Suprapubic skin (tissue), 4 donors: Measurements from ENCODE around the gene HIVEP3. TPM values are rescaled to one million over a fixed set of nuclear protein-coding genes. Genes with fewer than 3 reads are reported as not detected.
A peak's percentile ranks its signal among the peaks of the same experiment; 100 is the strongest.

ENCODE experiments used
- DNase-seq, 2 donors: peaks; one replicate each; pipeline ENCODE4 v3.0.0-alpha.2; 2019; ENCODE audit warnings: low spot score in 2 of 2
- H3K27ac ChIP-seq: fragments of 200-600 bp; sonication (generic); one replicate; pipeline ENCODE4 v1.5.1; 2019
- H3K27me3 ChIP-seq: fragments of 200-600 bp; sonication (generic); one replicate; pipeline ENCODE4 v1.5.1; 2019
- H3K36me3 ChIP-seq: fragments of 200-600 bp; sonication (generic); one replicate; pipeline ENCODE4 v1.5.1; 2019
- H3K4me1 ChIP-seq: fragments of 200-600 bp; sonication (generic); one replicate; pipeline ENCODE4 v1.5.1; 2019
- H3K4me3 ChIP-seq: fragments of 200-600 bp; sonication (generic); one replicate; pipeline ENCODE4 v1.5.1; 2019; ENCODE audit warnings: mild to moderate bottlenecking
- H3K9me3 ChIP-seq: fragments of 200-600 bp; sonication (generic); one replicate; pipeline ENCODE4 v1.5.1; 2019
- CTCF ChIP-seq, 2 donors: fragments of 200-600 bp in 1 of 2; fragments of 450-650 bp in 1 of 2; sonication (generic) in 1 of 2; IDR thresholded peaks; one replicate each; pipeline ENCODE4 v1.5.1; 2016 to 2019; ENCODE audit warnings: antibody characterized with exemption in 2 of 2, mild to moderate bottlenecking in 1 of 2, moderate library complexity in 1 of 2
- EP300 ChIP-seq: sonication (generic); formaldehyde crosslinking; IDR thresholded peaks from one replicate; pipeline ENCODE4 v1.6.1; 2017; ENCODE audit warnings: antibody characterized with exemption
- POLR2A ChIP-seq, 2 donors: fragments of 450-650 bp; IDR thresholded peaks; one replicate each; pipeline ENCODE4 v1.6.1; 2017; ENCODE audit warnings: antibody characterized with exemption in 2 of 2, mild to moderate bottlenecking in 2 of 2, moderate library complexity in 2 of 2
- POLR2AphosphoS5 ChIP-seq, 3 donors: sonication (generic); formaldehyde crosslinking; IDR thresholded peaks; one replicate each; pipeline ENCODE4 v1.6.1; 2017; ENCODE audit warnings: antibody characterized with exemption in 3 of 3
- WGBS: methylation state at CpG from one replicate; pipeline ENCODE4 v1.1.5; 2018; 5-methylcytosine and 5-hydroxymethylcytosine counted together
- total RNA-seq, 4 donors: library from RNA; depleted of rRNA; stranded (reverse); fragments of >200 nt; gene quantifications; one replicate each; pipeline ENCODE4 v1.1.0, GENCODE V29; 2016

The HIVEP3 gene
- total RNA-seq, 4 donors from 2014 or later: 11.3 to 23.9 (median 18.3) TPM

DNA sequence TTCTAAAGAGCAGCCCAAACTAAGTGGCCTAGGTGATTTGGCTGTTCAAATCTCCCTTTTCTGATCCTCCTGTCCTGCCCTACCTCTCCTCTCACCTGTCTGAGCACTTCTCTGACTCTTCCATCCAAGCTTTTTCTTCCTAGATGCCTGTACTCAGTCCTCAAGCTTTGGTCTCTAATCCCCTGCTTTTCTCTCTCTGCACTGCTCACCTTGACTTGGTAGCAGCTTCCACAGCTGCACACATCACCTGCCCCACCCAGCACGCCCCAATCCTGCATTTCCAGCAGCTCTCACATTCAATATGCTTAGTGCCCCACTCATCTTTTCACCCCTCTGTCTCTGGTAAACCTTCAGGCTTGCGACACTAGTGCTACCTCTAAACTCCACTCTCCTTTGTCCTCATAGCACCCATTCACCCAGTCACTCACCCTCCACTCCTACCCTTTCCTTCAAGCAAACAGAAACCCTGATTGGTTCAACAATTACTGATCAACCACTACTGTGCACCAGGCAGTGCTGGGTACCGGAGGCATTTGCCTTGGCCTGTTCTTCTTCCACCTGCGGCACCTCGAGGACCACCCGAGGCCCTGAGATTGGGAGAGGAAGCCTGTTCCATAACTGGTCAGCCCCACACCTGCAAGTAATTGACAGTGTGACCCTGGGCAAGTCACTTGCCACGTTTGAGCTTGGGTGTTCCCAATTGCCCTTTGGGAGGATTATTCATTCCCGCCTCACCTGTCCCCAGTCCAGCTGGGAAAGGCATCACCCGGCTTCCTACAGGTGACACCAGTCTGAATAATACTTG is 298.2 kb downstream of the HIVEP3 start:
- no peak overlapping the region for H3K4me3 ChIP-seq
- no peaks in the 10 kb centered on the region for H3K9me3 ChIP-seq
- no peak for TF ChIP-seq POLR2A (IDR thresholded peaks at IDR 0.05)
- no peak for TF ChIP-seq CTCF (IDR thresholded peaks at IDR 0.05)
- TF ChIP-seq POLR2AphosphoS5 (IDR thresholded peaks at IDR 0.05): no peak
- TF ChIP-seq EP300: no peak
- no peak for DNase-seq
- H3K27me3 ChIP-seq: no peaks in the 10 kb centered on the region
- no peaks in the 10 kb centered on the region for H3K36me3 ChIP-seq
- no peak overlapping the region for H3K27ac ChIP-seq
- 75% methylated on average over 8 of the region's 9 CpGs for WGBS
- H3K4me1 ChIP-seq: peaks cover 41% of the 10 kb centered on the region

DNA sequence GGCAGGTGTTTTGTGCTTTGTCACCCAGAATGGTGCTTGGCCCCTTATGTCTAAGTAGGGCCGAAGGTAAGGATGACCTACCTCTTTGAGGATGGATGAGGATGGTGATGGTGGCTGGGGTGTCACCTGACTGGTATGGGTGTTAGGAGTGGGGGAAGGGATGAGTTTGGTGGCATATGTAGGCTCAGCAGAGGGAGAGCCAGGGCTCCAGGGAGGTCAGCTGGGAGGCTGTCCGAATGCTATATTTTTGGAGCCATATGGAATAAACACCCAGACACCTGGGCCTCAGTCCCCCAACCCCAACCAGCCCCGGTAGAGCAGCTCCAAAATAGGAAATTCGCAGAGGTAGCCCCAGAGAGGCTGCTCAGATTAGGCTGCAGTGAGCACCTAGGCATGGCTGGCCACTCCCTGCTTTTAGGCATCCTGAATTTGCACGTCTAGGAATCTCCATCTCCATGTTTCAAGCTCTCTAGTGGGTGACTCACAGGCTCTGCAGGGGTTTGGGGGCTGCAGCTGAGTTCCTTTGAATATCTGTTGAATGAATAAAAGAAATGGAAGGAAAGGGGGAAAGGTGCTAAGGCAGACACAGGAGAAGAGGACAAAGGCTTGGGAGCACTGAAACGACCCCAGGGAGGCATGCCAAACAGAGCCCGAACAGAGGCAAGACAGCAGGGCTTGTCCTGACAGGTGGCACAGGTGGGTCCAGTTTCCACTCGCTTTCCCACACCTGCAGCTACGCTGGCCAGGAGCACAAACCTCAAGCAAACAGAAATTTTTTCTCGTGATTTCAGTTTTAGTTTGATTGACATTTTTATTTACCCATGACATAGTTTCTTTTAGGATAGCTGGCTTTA is 299.0 kb downstream of the HIVEP3 start:
- H3K27ac ChIP-seq: no peak overlapping the region
- DNase-seq: no peak
- 57% methylated on average over 10 of the region's 10 CpGs for WGBS
- TF ChIP-seq CTCF (IDR thresholded peaks at IDR 0.05): no peak
- no peak for TF ChIP-seq POLR2A (IDR thresholded peaks at IDR 0.05)
- no peak overlapping the region for H3K4me3 ChIP-seq
- peaks cover 41% of the 10 kb centered on the region for H3K4me1 ChIP-seq
- no peaks in the 10 kb centered on the region for H3K9me3 ChIP-seq
- H3K27me3 ChIP-seq: no peaks in the 10 kb centered on the region
- no peaks in the 10 kb centered on the region for H3K36me3 ChIP-seq

- peaks cover 48% of the 10 kb centered on the region for H3K4me1 ChIP-seq
- no peak overlapping the region for H3K27ac ChIP-seq
- TF ChIP-seq POLR2AphosphoS5 (IDR thresholded peaks at IDR 0.05) (no peak), CTCF (IDR thresholded peaks at IDR 0.05) (no peak), EP300 (no peak), POLR2A (IDR thresholded peaks at IDR 0.05) (no peak)
- DNase-seq: no peak
- no peak overlapping the region for H3K4me3 ChIP-seq
- no peaks in the 10 kb centered on the region for H3K9me3 ChIP-seq
- no peaks in the 10 kb centered on the region for H3K36me3 ChIP-seq
- H3K27me3 ChIP-seq: no peaks in the 10 kb centered on the region
- 88% methylated on average over 6 of the region's 6 CpGs for WGBS
These were observed 299.9 kb downstream of the HIVEP3 start for GRCh38 chr1:41618871-41619270.

GRCh38 chr1:41618066-41618825 is 300.5 kb downstream of the HIVEP3 start:
- 70% methylated on average over 8 of the region's 14 CpGs for WGBS
- Histone ChIP-seq H3K4me1 (peaks cover 50% of the 10 kb centered on the region), H3K36me3 (no peaks in the 10 kb centered on the region), H3K27me3 (no peaks in the 10 kb centered on the region), H3K27ac (no peak overlapping the region), H3K4me3 (no peak overlapping the region), H3K9me3 (no peaks in the 10 kb centered on the region)
- DNase-seq: peak; percentile 82 to 91
- TF ChIP-seq POLR2AphosphoS5 (IDR thresholded peaks at IDR 0.05) (peak in 1 of 3 donors; percentile 48), EP300 (no peak), CTCF (IDR thresholded peaks at IDR 0.05) (no peak)
